ENCODE results near the gene ZNF827. TPM values are rescaled to one million over a fixed set of nuclear protein-coding genes. Genes with fewer than 3 reads are reported as not detected.

The ZNF827 gene
- total RNA-seq, 2 donors from 2014 or later, result 5.4 to 13.8 TPM

GRCh38 chr4:145732895-145733880 lies 205.4 kb downstream of the ZNF827 start:
- H3K27me3 ChIP-seq, result no peaks in the 10 kb centered on the region
- ATAC-seq (peak; percentile 90), DNase-seq (peak; percentile 95 to 97 (median 96))
- peak overlapping the region; percentile 94 to 99 (median 98) for H3K27ac ChIP-seq
- peaks cover 59% of the 10 kb centered on the region for H3K4me1 ChIP-seq
- no peaks in the 10 kb centered on the region for H3K36me3 ChIP-seq (replicated peaks in 1 of 2; ENCODE audit: insufficient read depth in 1 of 2, low read depth in 2 of 2)
- intact Hi-C loops (cut with DNase I), result no loop called here
- 1 to 3% methylated on average over 35 to 55 of the region's 81 CpGs for WGBS, 2 donors
- H3K9me3 ChIP-seq, result no peaks in the 10 kb centered on the region
- H3K4me3 ChIP-seq, result peak overlapping the region; percentile 19 to 27
- peak in 3 of 7 experiments; percentile 5 to 29 (median 23) for TF ChIP-seq CTCF (IDR thresholded peaks at IDR 0.05)
- peak; percentile 68 to 92 (median 85) for TF ChIP-seq POLR2A (IDR thresholded peaks at IDR 0.05)

- peaks cover 59% of the 10 kb centered on the region for H3K4me1 ChIP-seq
- H3K27me3 ChIP-seq, result no peaks in the 10 kb centered on the region
- intact Hi-C loops (cut with DNase I), result no loop called here
- no peaks in the 10 kb centered on the region for H3K36me3 ChIP-seq (replicated peaks in 1 of 2; ENCODE audit: insufficient read depth in 1 of 2, low read depth in 2 of 2)
- peak overlapping the region; percentile 94 to 99 (median 98) for H3K27ac ChIP-seq
- TF ChIP-seq POLR2A (IDR thresholded peaks at IDR 0.05) (no peak), CTCF (IDR thresholded peaks at IDR 0.05) (no peak)
- ATAC-seq (no peak), DNase-seq (no peak)
- H3K4me3 ChIP-seq, result peak overlapping the region in 1 of 2 donors; percentile 10
- H3K9me3 ChIP-seq, result no peaks in the 10 kb centered on the region
- 21% methylated on average over 14 of the region's 14 CpGs for WGBS, 2 donors
Observed at GRCh38 chr4:145732001-145732815, 206.4 kb downstream of the ZNF827 start.

- peaks cover 52% of the 10 kb centered on the region for H3K4me1 ChIP-seq
- peak overlapping the region in 3 of 4 donors; percentile 46 to 64 (median 51) for H3K27ac ChIP-seq
- H3K4me3 ChIP-seq, result no peak overlapping the region
- 6 to 11% methylated on average over 1 of the region's 1 CpG for WGBS, 2 donors
- DNase-seq (peak; percentile 72 to 91 (median 85)), ATAC-seq (peak; percentile 41)
- no peak for TF ChIP-seq CTCF (IDR thresholded peaks at IDR 0.05)
- TF ChIP-seq POLR2A (IDR thresholded peaks at IDR 0.05), result no peak
- intact Hi-C loops (cut with DNase I), result no loop called here
- no peaks in the 10 kb centered on the region for H3K36me3 ChIP-seq (replicated peaks in 1 of 2; ENCODE audit: insufficient read depth in 1 of 2, low read depth in 2 of 2)
- H3K27me3 ChIP-seq, result no peaks in the 10 kb centered on the region
- no peaks in the 10 kb centered on the region for H3K9me3 ChIP-seq
Observed at GRCh38 chr4:145731028-145731427, 207.6 kb downstream of the ZNF827 start.

- intact Hi-C loops (cut with DNase I), result no loop called here
- H3K4me1 ChIP-seq, result peaks cover 41% of the 10 kb centered on the region
- ATAC-seq, result no peak
- H3K27me3 ChIP-seq, result no peaks in the 10 kb centered on the region
- no peak overlapping the region for H3K4me3 ChIP-seq
- DNase-seq, result no peak
- no peaks in the 10 kb centered on the region for H3K9me3 ChIP-seq
- TF ChIP-seq CTCF (IDR thresholded peaks at IDR 0.05), result no peak
- TF ChIP-seq POLR2A (IDR thresholded peaks at IDR 0.05), result no peak
- WGBS, 2 donors, result 88 to 93% methylated on average over 5 of the region's 5 CpGs
- H3K27ac ChIP-seq, result no peak overlapping the region
- H3K36me3 ChIP-seq (replicated peaks in 1 of 2; ENCODE audit: insufficient read depth in 1 of 2, low read depth in 2 of 2), result no peaks in the 10 kb centered on the region
Observed at GRCh38 chr4:145730026-145730425, 208.6 kb downstream of the ZNF827 start.
